Effector CD8-positive, alpha-beta T cell (primary cell): ENCODE results near the gene LASP1.
"Not testable (repeated sequence)": the region's sequence is repeated elsewhere in the genome, so short reads cannot be mapped to it uniquely, and the experiment has no call there.

Source experiments
- DNase-seq: peaks from one replicate; lab custom pipeline; 2025; lab: John Stamatoyannopoulos, UW

LASP1 gene

GRCh38 chr17:38907930-38908675 is 38.2 kb downstream of the LASP1 start:
- DNase-seq = no peak

- no peak for DNase-seq
These were observed 38.9 kb downstream of the LASP1 start for GRCh38 chr17:38908676-38909181.

GRCh38 chr17:38910325-38910724 is 40.5 kb downstream of the LASP1 start:
- DNase-seq = no peak

- no peak for DNase-seq
These were observed 41.3 kb downstream of the LASP1 start for GRCh38 chr17:38911081-38911730.

- not testable (repeated sequence) for DNase-seq
These were observed 41.8 kb downstream of the LASP1 start for GRCh38 chr17:38911731-38912081.

GRCh38 chr17:38912221-38912813 is 42.5 kb downstream of the LASP1 start:
- no peak for DNase-seq

GRCh38 chr17:38914741-38915638 is 45.1 kb downstream of the LASP1 start:
- no peak for DNase-seq

GRCh38 chr17:38915639-38915995 is 45.8 kb downstream of the LASP1 start:
- DNase-seq = no peak

GRCh38 chr17:38916771-38917170 is 46.9 kb downstream of the LASP1 start:
- no peak for DNase-seq

GRCh38 chr17:38917259-38917658 is 47.4 kb downstream of the LASP1 start:
- no peak for DNase-seq

- DNase-seq = no peak
These were observed 48.5 kb downstream of the LASP1 start for GRCh38 chr17:38918129-38918913.

- DNase-seq = no peak
These were observed 49.1 kb downstream of the LASP1 start for GRCh38 chr17:38918916-38919315.

- DNase-seq = no peak
These were observed 49.6 kb downstream of the LASP1 start for GRCh38 chr17:38919316-38920078.

- no peak for DNase-seq
These were observed 50.8 kb downstream of the LASP1 start for GRCh38 chr17:38920374-38921291.

GRCh38 chr17:38921756-38922411 is 52.0 kb downstream of the LASP1 start:
- DNase-seq = no peak

GRCh38 chr17:38922538-38923297 is 52.9 kb downstream of the LASP1 start:
- DNase-seq = no peak

- DNase-seq = peak; percentile 27
These were observed 55.6 kb downstream of the LASP1 start, which contains the start of gene LASP1NB for GRCh38 chr17:38925263-38925995. LASP1NB (plus strand) TSS chr17:38925614.
